ENCODE results near the gene ERN1. TPM values are rescaled to one million over a fixed set of nuclear protein-coding genes. Genes with fewer than 3 reads are reported as not detected.
A peak's percentile ranks its signal among the peaks of the same experiment; 100 is the strongest.

The ERN1 gene
- total and polyA plus RNA-seq, 2 of the 13 experiments (the other 11 are each of a cell fraction or from before 2014, with no cell fraction given): 6.0 to 12.7 TPM

- TF ChIP-seq NR3C1 (CRISPR knock-in tag; IDR thresholded peaks at IDR 0.05) (no peak), CBX2 (IDR thresholded peaks at IDR 0.05; ENCODE audit: low read depth, low read length) (no peak), CBX2 (CRISPR knock-in tag; IDR thresholded peaks at IDR 0.05; ENCODE audit: low read depth) (no peak), ZFX (CRISPR knock-in tag; IDR thresholded peaks at IDR 0.05; ENCODE audit: low read depth) (no peak), MATR3 (CRISPR knock-in tag; IDR thresholded peaks at IDR 0.05) (no peak), HMGXB4 (CRISPR knock-in tag; IDR thresholded peaks at IDR 0.05; ENCODE audit: borderline replicate concordance in 1 of 2, low read depth in 1 of 2) (peak in 1 of 2 experiments; percentile 50; a peak in 1 of 4 replicates), ZSCAN30 (CRISPR knock-in tag; IDR thresholded peaks at IDR 0.05) (no peak), ARID2 (CRISPR knock-in tag; IDR thresholded peaks at IDR 0.05; ENCODE audit: borderline replicate concordance) (no peak), PRDM4 (CRISPR knock-in tag; IDR thresholded peaks at IDR 0.05; ENCODE audit: borderline replicate concordance) (no peak), CTCF (CRISPR knock-in tag; IDR thresholded peaks at IDR 0.05) (peak; percentile 76), ZFYVE20 (CRISPR knock-in tag; IDR thresholded peaks at IDR 0.05; ENCODE audit: borderline replicate concordance, low read depth) (no peak), ZNF83 (CRISPR knock-in tag; IDR thresholded peaks at IDR 0.05; ENCODE audit: borderline replicate concordance) (no peak), ZNF513 (CRISPR knock-in tag; conservative IDR thresholded peaks at IDR 0.05) (no peak), RAD21 (CRISPR knock-in tag; IDR thresholded peaks at IDR 0.05) (peak; percentile 55; the same call in 1 of the 2 replicates)
These were observed 101.0 kb downstream of the ERN1 start (continued) for GRCh38 chr17:64028874-64029464.

Data from HepG2 (cell line).